SK-N-MC (cell line): ENCODE data around the gene CLSTN2.

Experiments used
- EZH2 ChIP-seq: fragments of 200-600 bp; sonication (generic); IDR thresholded peaks from one replicate; pipeline ENCODE4 v1.6.1; 2017; ENCODE audit warnings: antibody characterized with exemption
- FOXP2 ChIP-seq: optimal IDR thresholded peaks from 2 replicates; pipeline ENCODE3; 2011; ENCODE audit warnings: mild to moderate bottlenecking, moderate library complexity; ENCODE audit not compliant: insufficient read depth; ENCODE audit errors: extremely low read length, control extremely low read depth
- POLR2AphosphoS5 ChIP-seq: IDR thresholded peaks from 2 replicates; pipeline ENCODE4 v1.6.1; 2012; ENCODE audit warnings: mild to moderate bottlenecking, low read depth, low read length, borderline replicate concordance

GRCh38 chr3:140077406-140077805 is 142.4 kb downstream of the CLSTN2 start:
- TF ChIP-seq POLR2AphosphoS5, result no peak
- TF ChIP-seq EZH2, result no peak
- TF ChIP-seq FOXP2, result no peak
